GM18951 (cell line): Measurements from ENCODE around the gene EIF4A2.

Experiments
- POLR2A ChIP-seq: IDR thresholded peaks from 4 replicates; pipeline ENCODE4 v1.6.1; 2011; ENCODE audit warnings: mild to moderate bottlenecking; ENCODE audit not compliant: insufficient read length, insufficient read depth; ENCODE audit errors: extremely low read depth
- in situ Hi-C: fragments of 300-500 bp; cut with MboI; formaldehyde crosslinking; loops from one replicate; pipeline ENCODE4 v1.12.0; 2022; ENCODE audit warnings: low sequenced_read_pairs, mixed read lengths, inconsistent platforms; ENCODE audit not compliant: unreplicated experiment

EIF4A2 gene

DNA sequence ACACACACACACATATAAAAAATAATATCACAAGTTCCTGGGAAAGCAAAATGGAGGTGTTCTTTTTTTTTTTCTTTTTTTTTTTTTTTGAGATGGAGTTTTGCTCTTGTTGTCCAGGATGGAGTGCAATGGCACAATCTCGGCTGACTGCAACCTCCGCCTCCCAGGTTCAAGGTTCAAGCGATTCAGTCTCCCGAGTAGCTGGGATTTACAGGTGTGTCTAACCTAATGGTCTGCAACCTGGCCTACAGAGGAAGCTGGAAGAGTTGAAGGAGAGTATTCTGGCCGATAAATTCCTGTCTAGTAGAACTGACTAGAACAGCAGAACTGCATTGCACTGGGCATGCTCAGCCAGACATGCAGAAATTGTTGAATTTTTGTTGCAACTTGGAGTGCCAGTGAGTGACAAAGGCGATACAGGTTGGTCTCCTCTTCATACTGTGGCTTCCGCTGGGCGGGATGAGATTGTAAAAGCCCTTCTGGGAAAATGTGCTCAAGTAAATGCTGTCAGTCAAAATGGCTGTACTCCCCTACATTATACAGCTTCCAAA lies 22.4 kb upstream of the EIF4A2 start:
- no peak for TF ChIP-seq POLR2A
- in situ Hi-C loops: no loop called here

DNA sequence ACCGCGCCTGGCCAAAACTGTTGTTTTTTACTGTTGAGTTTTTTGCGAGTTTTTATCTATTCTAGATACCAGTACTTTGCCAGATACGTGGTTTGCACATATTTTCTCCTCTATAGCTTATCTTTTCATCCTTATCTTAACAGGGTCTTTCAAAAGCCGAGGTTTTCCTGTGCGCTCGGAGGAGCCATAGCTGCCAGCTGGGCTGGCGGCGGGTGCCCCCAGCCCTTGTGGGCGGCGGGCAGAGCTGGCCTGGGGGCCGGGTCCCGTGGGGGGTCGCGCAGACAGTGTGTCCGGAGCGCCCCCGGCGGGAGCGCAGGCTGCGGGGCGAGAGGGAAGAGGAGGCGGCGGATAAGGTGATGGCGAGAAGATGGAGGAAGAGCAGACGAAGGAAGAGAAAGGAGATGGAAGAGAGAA lies 11.1 kb upstream of the EIF4A2 start:
- no peak for TF ChIP-seq POLR2A
- in situ Hi-C loops: no loop called here

DNA sequence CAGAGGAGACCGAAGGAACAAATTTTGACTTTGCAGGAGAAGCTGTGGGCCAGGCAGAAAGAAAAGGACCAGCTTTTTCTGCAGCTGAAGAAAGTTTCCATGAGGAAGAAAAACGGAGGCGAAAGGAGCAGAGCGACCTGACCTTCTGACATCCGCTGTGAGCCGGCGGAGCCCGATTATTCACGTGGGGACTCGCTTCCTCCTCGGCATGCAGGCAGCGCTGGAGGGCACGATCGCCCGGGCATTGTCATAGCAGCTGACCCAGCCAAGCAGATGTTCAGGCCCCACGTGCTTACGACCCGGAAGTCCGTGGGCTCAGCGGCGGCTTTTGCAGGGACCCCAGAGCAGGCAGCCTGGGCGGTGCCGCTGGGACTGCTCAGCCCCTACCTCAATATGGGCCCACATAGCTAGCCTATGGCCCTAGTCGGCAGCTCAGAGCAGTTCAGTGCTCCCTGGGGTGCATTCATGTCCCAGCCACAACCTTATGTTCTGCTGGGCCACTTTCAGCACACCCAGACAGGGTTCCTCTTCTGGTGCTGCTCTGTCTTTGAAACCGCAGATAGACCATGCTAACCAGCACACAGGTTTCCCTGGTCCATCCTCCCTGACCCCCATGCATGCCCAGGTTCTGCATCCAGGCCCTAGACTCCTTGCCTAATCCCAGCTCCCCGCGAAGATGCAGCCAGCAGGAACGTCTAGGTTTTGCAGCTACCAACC lies 10.5 kb upstream of the EIF4A2 start:
- peak; percentile 60 for TF ChIP-seq POLR2A
- in situ Hi-C loops: no loop called here

DNA sequence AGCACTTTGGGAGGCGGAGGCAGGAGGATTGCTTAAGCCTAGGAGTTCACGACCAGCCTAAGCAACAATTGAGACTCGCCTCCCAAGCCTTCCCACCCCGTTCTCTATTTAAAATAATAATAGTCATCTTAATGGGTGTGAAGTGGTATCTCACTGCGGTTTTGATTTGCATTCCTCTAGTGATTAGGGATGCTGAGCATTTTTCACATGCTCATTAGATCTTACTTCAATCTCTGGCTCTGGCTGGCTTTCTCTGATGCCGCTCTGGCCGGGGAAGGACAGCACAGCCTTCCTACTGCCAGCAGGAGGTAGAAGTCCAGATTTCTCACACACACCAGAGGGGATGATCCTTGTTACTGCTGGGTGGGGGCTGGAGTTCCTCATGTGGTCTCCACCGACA lies 7.4 kb upstream of the EIF4A2 start:
- in situ Hi-C loops: no loop called here
- no peak for TF ChIP-seq POLR2A

DNA sequence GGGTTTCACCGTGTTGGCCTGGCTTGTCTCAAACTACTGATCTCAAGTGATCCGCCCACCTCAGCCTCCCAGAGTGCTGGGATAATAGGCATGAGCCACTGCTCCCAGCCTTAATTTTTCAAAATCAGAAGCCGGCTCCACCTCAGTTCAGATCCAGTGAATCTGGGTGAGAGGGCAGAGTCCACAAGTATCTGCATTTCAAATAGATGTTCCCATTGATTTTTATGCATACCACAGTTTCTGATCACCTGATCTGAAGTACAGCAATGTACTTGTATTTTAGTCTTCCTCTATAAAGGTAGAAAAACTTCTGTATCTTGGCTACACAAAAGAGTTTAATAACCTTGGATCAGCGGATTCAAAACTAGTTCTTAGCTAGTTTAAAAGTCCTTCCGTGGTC lies 4.2 kb upstream of the EIF4A2 start:
- no peak for TF ChIP-seq POLR2A
- in situ Hi-C loops: no loop called here

DNA sequence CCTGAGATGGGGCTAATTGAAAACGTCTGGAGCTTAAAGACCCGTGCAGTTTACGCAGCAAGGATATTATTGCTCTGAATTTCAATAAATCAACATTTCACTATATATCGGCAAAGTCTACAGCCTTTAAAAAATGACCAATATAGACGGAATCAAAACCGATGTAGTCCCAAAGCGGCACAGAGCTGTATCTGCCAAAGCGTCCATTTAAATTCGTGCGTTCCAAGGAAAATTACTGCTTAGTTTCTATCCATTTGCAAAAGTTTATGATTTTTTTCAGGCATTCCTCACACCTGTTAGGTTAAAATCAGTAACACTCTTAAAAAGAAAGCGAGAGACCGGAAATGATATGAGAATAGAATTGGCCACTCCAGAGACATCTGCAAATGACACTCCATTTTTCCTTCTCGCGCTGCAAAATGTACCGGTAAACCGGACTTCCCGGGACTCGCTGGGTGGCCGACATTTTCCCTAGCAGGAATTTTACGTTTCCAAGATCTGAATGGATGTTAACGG lies 777 bp upstream of the EIF4A2 start:
- TF ChIP-seq POLR2A: no peak
- in situ Hi-C loops: no loop called here

DNA sequence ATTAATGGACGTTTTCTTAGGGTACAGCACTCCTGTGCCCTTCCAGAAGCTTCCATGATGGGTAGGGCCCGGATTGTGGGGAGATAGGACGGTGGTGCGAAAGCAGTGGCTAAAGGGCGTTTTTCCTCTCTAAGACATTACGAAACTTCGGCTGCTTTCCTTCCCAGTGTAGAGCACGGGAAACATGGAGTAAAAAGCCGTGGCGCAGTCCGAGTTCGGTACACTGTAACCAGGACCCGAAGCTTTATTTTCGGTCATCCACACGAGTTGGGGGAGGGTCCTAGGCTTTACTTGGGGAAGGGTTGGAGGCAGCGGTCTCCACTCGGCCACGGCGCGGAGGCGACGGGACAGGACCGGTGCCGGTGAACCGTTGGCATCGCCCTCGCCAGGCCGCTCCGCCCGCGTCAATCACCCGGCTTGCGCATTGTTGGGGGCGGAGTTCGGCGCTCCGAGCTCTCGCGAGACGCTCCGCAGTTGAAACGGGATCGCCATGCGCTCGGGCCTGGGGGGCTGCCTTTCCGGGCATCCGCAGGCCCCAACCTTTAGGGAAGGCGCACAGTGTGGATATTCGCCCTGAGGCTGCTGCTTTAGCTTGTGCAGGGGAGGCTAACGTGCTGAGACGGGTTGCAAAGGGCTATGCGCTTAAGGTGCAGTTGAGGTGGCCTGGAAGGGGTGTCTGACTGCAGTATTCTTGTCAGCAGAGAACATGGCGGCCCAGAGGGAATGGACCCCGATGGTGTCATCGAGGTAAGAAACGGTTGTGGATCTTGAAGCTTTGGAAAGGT lies 546 bp downstream of the EIF4A2 start:
- in situ Hi-C loops: no loop called here
- peak; percentile 7 for TF ChIP-seq POLR2A

DNA sequence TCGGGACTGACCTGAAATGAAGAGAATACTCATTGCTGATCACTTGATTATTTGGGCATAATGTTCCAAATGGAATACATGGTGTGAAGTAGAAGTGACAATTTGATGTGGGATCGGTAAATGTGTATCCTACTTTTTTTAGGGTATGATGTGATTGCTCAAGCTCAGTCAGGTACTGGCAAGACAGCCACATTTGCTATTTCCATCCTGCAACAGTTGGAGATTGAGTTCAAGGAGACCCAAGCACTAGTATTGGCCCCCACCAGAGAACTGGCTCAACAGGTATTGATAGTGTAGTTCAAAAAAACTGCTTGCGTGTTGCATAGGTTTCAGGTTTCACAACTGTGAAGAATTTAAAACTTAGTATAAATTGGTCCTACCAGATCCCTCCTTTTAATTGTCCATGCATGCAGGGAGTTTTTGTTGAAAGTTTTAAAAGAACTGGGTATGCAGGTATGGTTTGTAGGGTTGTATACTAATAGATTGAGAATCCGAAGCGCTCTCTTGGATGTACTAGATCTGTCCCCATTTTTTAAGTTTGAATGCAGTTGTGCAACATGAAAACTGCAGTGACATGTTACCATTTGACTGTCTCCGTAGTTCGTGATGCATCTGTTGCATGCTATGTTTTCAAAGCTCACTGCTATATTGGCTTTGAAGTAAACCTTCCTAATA lies 1.6 kb downstream of the EIF4A2 start:
- no peak for TF ChIP-seq POLR2A

DNA sequence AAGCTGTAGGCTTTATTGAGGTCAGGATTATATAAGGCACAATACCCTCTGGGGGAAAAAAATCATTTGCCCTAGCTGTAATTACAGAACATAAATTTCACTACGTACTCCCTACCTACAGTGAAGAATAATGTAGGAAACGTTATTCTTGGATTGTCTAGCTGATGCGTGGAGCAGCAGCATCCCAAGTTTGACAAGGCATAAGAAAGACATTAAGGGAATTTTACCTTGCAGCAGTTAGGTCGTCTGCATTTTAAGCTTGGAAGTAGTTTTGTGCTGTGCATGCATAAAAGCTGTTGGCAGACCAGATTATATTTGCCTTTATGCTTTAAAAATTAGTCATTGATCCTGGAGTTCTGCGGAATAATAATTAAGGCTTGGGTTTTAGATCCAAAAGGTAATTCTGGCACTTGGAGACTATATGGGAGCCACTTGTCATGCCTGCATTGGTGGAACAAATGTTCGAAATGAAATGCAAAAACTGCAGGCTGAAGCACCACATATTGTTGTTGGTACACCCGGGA lies 2.2 kb downstream of the EIF4A2 start:
- in situ Hi-C loops: no loop called here
- TF ChIP-seq POLR2A: no peak

More for the DNA sequence above, 1.6 kb downstream of the EIF4A2 start:
- in situ Hi-C loops: no loop called here

DNA sequence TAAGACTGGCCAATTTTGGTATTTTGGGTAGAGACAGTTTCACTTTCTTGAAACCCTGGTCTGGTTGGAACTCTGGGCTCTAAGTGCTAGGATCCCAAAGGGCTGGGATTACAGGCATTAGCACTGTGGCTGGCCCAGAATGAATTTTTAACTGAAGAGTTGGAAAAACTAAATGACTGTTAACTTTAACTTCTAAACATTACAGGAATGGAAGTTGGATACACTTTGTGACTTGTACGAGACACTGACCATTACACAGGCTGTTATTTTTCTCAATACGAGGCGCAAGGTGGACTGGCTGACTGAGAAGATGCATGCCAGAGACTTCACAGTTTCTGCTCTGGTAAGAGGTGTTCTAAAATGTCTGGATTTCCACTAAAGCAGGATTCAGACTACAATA lies 3.5 kb downstream of the EIF4A2 start:
- no peak for TF ChIP-seq POLR2A
- in situ Hi-C loops: no loop called here

DNA sequence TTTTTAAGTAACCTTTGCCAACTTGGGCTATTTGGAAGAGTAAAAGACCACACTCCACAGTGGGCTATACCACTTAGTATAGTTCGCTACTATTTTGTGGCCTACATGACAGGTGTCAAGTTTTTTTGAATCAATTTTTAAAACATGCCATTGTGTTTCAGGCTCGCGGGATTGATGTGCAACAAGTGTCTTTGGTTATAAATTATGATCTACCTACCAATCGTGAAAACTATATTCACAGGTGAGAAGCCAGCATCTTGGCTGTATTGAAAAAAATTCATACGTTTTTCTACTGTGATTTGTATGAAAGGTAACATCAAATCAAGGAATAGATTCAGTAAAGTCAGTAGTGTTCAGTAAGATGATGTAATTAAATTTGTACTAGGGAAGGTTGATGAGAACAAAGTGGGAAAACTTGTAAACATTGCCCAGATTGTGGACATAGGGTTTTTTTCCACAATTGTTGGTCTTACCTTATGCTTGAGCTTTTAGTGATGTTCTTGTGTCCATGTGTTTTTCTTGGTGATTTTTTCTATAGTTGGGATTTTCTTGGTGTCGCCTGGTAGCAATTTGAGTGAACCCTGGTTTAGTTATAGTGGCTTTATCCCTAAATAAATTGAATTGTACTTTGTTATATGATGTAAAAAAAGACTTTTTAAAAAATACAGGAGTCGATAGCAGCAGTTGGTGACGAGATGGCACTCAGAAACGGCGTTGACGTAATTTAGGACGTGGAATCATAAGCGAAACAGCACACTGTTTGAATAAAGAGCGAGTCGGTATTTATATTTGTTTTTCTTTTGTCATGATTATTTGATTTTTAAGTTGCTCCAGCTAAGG lies 4.5 kb downstream of the EIF4A2 start:
- in situ Hi-C loops: no loop called here
- TF ChIP-seq POLR2A: peak; percentile 36

DNA sequence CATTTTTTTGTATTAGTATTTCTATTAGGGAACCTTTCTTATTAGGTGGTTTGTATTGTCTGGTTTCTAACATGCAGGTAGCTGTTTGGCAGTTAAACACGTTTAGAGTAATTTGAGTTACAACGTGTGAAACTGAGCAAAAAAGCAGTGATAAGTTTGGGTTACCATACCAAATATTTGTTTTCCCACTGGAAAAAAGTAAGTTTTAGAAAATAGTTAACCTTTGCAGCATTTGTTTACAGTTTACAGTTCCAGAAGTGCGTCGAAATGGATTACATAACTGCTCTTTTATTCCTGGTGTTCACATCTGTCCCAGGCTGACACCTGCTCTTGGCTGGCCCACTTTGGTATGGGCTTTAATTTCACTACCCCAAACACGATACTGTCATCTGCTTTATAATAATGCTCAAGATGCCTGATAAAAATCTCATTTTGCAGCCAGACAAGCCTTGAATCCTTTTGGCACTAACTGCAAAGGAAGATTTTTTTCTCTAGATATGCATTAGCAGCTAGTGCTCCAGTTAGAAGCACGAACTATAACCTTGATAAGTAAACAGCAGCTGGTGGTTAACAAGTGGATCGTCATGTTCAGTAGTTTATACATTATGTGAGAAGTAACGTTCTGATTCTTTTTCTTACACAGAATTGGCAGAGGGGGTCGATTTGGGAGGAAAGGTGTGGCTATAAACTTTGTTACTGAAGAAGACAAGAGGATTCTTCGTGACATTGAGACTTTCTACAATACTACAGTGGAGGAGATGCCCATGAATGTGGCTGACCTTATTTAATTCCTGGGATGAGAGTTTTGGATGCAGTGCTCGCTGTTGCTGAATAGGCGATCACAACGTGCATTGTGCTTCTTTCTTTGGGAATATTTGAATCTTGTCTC lies 5.3 kb downstream of the EIF4A2 start:
- no peak for TF ChIP-seq POLR2A
- in situ Hi-C loops: no loop called here
